ENCODE data around the gene LY6G6F.
"Not testable (repeated sequence)": the region's sequence is repeated elsewhere in the genome, so short reads cannot be mapped to it uniquely, and the experiment has no call there.

Gene LY6G6F

GRCh38 chr6:31702819-31703716 lies 3.6 kb upstream of the LY6G6F start, which contains the start of gene ABHD16A:
Gene ABHD16A, minus strand, starts transcription at chr6:31703324. Its CDS starts 43 bp downstream, at chr6:31703281.
- no peak for TF ChIP-seq CTCF (IDR thresholded peaks at IDR 0.05; ENCODE audit: low read depth, low read length)
- Histone ChIP-seq H3K27me3 (ENCODE audit: insufficient read depth, low read depth, severe bottlenecking) (no peaks in the 10 kb centered on the region), H3K36me3 (peaks cover 27% of the 10 kb centered on the region), H3K27ac (peak within 1 kb of the TSS; percentile 82), H3K4me3 (ENCODE audit: low read depth, low read length) (peak within 1 kb of the TSS; percentile 84), H3K9me3 (ENCODE audit: severe bottlenecking) (no peaks in the 10 kb centered on the region)
- DNase-seq = peak; percentile 100

DNA sequence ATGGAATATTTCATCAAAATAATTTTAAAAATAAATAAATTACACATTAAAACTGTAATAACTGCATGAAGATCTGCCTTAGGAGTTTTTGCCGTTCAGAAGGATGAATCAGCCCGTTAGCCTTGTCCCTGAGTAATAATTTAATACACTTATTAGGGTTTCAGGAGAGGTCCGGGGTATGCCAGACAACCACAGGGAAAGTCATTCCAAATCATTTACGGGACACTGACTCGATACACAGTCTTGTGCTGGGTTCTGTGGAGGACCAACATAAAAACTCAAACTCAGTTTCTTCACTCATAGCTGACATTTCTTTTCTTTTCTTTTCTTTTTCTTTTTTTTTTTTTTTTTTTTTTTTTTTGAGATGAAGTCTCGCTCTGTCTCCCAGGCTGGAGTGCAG lies 735 bp upstream of the LY6G6F start:
- no peak for DNase-seq

DNA sequence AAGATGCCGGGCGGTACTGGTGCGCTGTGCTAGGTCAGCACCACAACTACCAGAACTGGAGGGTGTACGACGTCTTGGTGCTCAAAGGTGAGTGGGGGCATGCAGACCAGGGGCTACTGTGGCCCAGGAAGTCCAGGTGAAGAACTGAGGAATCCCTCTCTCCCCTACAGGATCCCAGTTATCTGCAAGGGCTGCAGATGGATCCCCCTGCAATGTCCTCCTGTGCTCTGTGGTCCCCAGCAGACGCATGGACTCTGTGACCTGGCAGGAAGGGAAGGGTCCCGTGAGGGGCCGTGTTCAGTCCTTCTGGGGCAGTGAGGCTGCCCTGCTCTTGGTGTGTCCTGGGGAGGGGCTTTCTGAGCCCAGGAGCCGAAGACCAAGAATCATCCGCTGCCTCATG lies 1.0 kb downstream of the LY6G6F start:
- no peaks in the 10 kb centered on the region; the same call in 1 of the 2 replicates for H3K36me3 ChIP-seq
- TF ChIP-seq CTCF (IDR thresholded peaks at IDR 0.05; ENCODE audit: low read depth, low read length) = no peak
- no peak for DNase-seq
- H3K27me3 ChIP-seq (ENCODE audit: insufficient read depth, low read depth, severe bottlenecking) = no peaks in the 10 kb centered on the region
- no peak overlapping the region for H3K4me3 ChIP-seq (ENCODE audit: low read depth, low read length)
- H3K9me3 ChIP-seq (ENCODE audit: severe bottlenecking) = no peaks in the 10 kb centered on the region
- H3K27ac ChIP-seq = no peak overlapping the region

More for the DNA sequence above, 735 bp upstream of the LY6G6F start:
- Histone ChIP-seq H3K27ac (no peak overlapping the region), H3K36me3 (peaks cover 6% of the 10 kb centered on the region), H3K9me3 (ENCODE audit: severe bottlenecking) (no peaks in the 10 kb centered on the region), H3K27me3 (ENCODE audit: insufficient read depth, low read depth, severe bottlenecking) (no peaks in the 10 kb centered on the region), H3K4me3 (ENCODE audit: low read depth, low read length) (no peak overlapping the region)
- TF ChIP-seq CTCF (IDR thresholded peaks at IDR 0.05; ENCODE audit: low read depth, low read length) = no peak

DNA sequence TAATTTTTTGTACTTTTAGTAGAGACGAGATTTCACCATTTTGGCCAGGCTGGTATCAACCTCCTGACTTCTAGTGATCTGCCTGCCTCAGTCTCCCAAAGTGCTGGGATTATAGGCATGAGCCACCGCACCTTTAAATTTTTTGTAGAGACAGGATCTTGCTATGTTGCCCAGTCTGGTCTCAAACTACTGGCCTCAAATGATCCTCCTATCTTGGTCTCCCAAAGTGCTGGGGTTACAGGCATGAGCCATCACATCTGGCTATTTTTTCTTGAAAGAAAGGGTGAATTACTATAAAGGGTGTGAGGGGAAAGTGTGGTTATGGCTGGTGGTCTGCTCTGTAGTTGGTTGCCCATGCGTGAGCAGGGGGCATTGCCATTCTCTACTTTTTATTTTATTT lies 1.6 kb downstream of the LY6G6F start:
- Histone ChIP-seq H3K9me3 (ENCODE audit: severe bottlenecking) (no peaks in the 10 kb centered on the region), H3K27me3 (ENCODE audit: insufficient read depth, low read depth, severe bottlenecking) (no peaks in the 10 kb centered on the region), H3K27ac (no peak overlapping the region), H3K4me3 (ENCODE audit: low read depth, low read length) (no peak overlapping the region), H3K36me3 (no peaks in the 10 kb centered on the region)
- no peak for TF ChIP-seq CTCF (IDR thresholded peaks at IDR 0.05; ENCODE audit: low read depth, low read length)
- no peak for DNase-seq

- not testable (repeated sequence) for H3K36me3 ChIP-seq; H3K27ac ChIP-seq; H3K27me3 ChIP-seq (ENCODE audit: insufficient read depth, low read depth, severe bottlenecking); H3K9me3 ChIP-seq (ENCODE audit: severe bottlenecking); DNase-seq; H3K4me3 ChIP-seq (ENCODE audit: low read depth, low read length)
Measured at GRCh38 chr6:31709157-31709556, 2.5 kb downstream of the LY6G6F start.

- Histone ChIP-seq H3K9me3 (ENCODE audit: severe bottlenecking) (no peaks in the 10 kb centered on the region), H3K27me3 (ENCODE audit: insufficient read depth, low read depth, severe bottlenecking) (no peaks in the 10 kb centered on the region), H3K27ac (peak overlapping the region; percentile 23), H3K36me3 (no peaks in the 10 kb centered on the region), H3K4me3 (ENCODE audit: low read depth, low read length) (no peak overlapping the region)
- no peak for TF ChIP-seq CTCF (IDR thresholded peaks at IDR 0.05; ENCODE audit: low read depth, low read length)
- DNase-seq = peak; percentile 93
Measured at GRCh38 chr6:31710523-31711219, 4.0 kb downstream of the LY6G6F start.

Measured in WERI-Rb-1 (cell line).